ENCODE results near the gene LAMB4. TPM values are rescaled to one million over a fixed set of nuclear protein-coding genes. Genes with fewer than 3 reads are reported as not detected.

LAMB4 gene
- polyA plus RNA-seq, 1 of the 3 experiments (the other 2 are of a cell fraction) = 0.36 TPM

DNA sequence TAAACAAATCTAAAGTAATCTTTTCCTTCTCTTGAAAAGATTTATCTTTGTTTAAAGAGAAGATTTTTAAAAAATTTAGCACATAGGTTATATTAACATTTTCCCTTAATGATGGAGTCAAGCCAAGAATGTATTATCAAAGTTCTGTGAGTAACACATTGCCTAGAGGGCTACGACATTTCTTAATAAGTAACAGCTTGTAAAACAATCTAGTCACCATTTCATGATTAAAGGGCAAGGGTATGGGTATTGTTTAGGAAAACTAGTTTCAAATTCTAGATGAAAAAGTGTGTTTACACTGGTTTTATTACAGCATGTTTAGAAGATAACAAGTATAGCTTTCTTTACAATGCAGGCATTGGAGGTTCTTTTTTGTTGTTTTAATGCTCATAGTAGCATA lies 28.6 kb upstream of the LAMB4 start (continued):
- TF ChIP-seq, protein P1, sequence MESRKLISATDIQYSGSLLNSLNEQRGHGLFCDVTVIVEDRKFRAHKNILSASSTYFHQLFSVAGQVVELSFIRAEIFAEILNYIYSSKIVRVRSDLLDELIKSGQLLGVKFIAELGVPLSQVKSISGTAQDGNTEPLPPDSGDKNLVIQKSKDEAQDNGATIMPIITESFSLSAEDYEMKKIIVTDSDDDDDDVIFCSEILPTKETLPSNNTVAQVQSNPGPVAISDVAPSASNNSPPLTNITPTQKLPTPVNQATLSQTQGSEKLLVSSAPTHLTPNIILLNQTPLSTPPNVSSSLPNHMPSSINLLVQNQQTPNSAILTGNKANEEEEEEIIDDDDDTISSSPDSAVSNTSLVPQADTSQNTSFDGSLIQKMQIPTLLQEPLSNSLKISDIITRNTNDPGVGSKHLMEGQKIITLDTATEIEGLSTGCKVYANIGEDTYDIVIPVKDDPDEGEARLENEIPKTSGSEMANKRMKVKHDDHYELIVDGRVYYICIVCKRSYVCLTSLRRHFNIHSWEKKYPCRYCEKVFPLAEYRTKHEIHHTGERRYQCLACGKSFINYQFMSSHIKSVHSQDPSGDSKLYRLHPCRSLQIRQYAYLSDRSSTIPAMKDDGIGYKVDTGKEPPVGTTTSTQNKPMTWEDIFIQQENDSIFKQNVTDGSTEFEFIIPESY (IDR thresholded peaks at IDR 0.05; ENCODE audit: borderline replicate concordance, low read depth) = no peak
- TF ChIP-seq TEAD4 (IDR thresholded peaks at IDR 0.05; ENCODE audit: borderline replicate concordance, insufficient read depth) (no peak), TCF12 (IDR thresholded peaks at IDR 0.05) (no peak), EP300 (IDR thresholded peaks at IDR 0.05; ENCODE audit: borderline replicate concordance in 1 of 2, low read depth in 1 of 2, low read length in 1 of 2) (no peak), EZH2phosphoT487 (IDR thresholded peaks at IDR 0.05; ENCODE audit: borderline replicate concordance, low read depth) (no peak)
- TF ChIP-seq, protein P2, sequence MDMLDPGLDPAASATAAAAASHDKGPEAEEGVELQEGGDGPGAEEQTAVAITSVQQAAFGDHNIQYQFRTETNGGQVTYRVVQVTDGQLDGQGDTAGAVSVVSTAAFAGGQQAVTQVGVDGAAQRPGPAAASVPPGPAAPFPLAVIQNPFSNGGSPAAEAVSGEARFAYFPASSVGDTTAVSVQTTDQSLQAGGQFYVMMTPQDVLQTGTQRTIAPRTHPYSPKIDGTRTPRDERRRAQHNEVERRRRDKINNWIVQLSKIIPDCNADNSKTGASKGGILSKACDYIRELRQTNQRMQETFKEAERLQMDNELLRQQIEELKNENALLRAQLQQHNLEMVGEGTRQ (IDR thresholded peaks at IDR 0.05; ENCODE audit: borderline replicate concordance, low read depth, low read length) = no peak

GRCh38 chr7:108157606-108158335 lies 27.6 kb upstream of the LAMB4 start:
- no peaks in the 10 kb centered on the region for H3K9me2 ChIP-seq
- TF ChIP-seq SMC3 (IDR thresholded peaks at IDR 0.05; ENCODE audit: low read depth, low read length) = no peak
- TF ChIP-seq EZH2phosphoT487 (IDR thresholded peaks at IDR 0.05; ENCODE audit: borderline replicate concordance, low read depth) = no peak
- no peak for TF ChIP-seq RCOR1 (IDR thresholded peaks at IDR 0.05; ENCODE audit: low read length)
- TF ChIP-seq SIN3A (IDR thresholded peaks at IDR 0.05; ENCODE audit: borderline replicate concordance, low read depth, low read length) = no peak
- TF ChIP-seq CHD2 (IDR thresholded peaks at IDR 0.05; ENCODE audit: low read length, partially characterized antibody) = no peak
- no peak for TF ChIP-seq MXI1 (IDR thresholded peaks at IDR 0.05; ENCODE audit: low read depth, low read length)
- no peak for TF ChIP-seq NRF1 (IDR thresholded peaks at IDR 0.05; ENCODE audit: low read depth, low read length)
- TF ChIP-seq RFX5 (IDR thresholded peaks at IDR 0.05; ENCODE audit: low read length) = no peak
- TF ChIP-seq EP300 (IDR thresholded peaks at IDR 0.05; ENCODE audit: borderline replicate concordance in 1 of 2, low read depth in 1 of 2, low read length in 1 of 2) = no peak
- TF ChIP-seq FOSL2 (IDR thresholded peaks at IDR 0.05; ENCODE audit: borderline replicate concordance, low read depth) = no peak
- no peak for TF ChIP-seq NFIC (IDR thresholded peaks at IDR 0.05; ENCODE audit: borderline replicate concordance)
- no peak for TF ChIP-seq GABPA (IDR thresholded peaks at IDR 0.05; ENCODE audit: low read depth)
- TF ChIP-seq FOXJ3 (CRISPR knock-in tag; IDR thresholded peaks at IDR 0.05) = no peak
- TF ChIP-seq POLR2AphosphoS5 (IDR thresholded peaks at IDR 0.05; ENCODE audit: low read depth, low read length) = no peak
- no peak for TF ChIP-seq MEF2A (IDR thresholded peaks at IDR 0.05; ENCODE audit: borderline replicate concordance, low read depth)
- DNase-seq = no peak
- H3K27ac ChIP-seq (ENCODE audit: low read depth in 2 of 2, low read length in 1 of 2) = no peak overlapping the region
- no peaks in the 10 kb centered on the region for H3F3A ChIP-seq (replicated peaks; ENCODE audit: insufficient read depth)
- 74% methylated on average over 4 of the region's 4 CpGs for WGBS (ENCODE audit: low lambda C conversion rate)
- peaks cover 0 to 14% of the 10 kb centered on the region in 2 experiments for H3K36me3 ChIP-seq (replicated peaks in 1 of 2; ENCODE audit: control insufficient read depth in 1 of 2, insufficient read depth in 2 of 2, low read length in 1 of 2)
- H2AFZ ChIP-seq (ENCODE audit: low read depth) = no peak overlapping the region
- H3K79me2 ChIP-seq (ENCODE audit: insufficient read depth) = no peaks in the 10 kb centered on the region
- CTCF ChIA-PET = interaction anchor here (0.8 to 3.7 kb wide), 3 partner anchors 12 to 310 kb away, joined by 4 to 30 read pairs (median 4); no protein-coding TSS in a partner anchor
- H3K4me2 ChIP-seq = no peak overlapping the region
- no peaks in the 10 kb centered on the region for H4K20me1 ChIP-seq (ENCODE audit: insufficient read depth)
- POLR2A ChIA-PET = no interaction called here
- H3K27me3 ChIP-seq (ENCODE audit: insufficient read depth) = no peaks in the 10 kb centered on the region; the same call in 1 of the 2 replicates
- H3K4me1 ChIP-seq (ENCODE audit: control insufficient read depth in 1 of 2, insufficient read depth in 2 of 2, low read depth in 1 of 2, low read length in 1 of 2) = no peaks in the 10 kb centered on the region; a peak in 1 of 4 replicates
- H3K9ac ChIP-seq = no peak overlapping the region
- H3K4me3 ChIP-seq (ENCODE audit: low read depth in 2 of 2, low read length in 1 of 2) = no peak overlapping the region
- no peaks in the 10 kb centered on the region for H3K9me3 ChIP-seq
